Fibroblast of mammary gland (primary cell): ENCODE results near the gene GANAB.
"Not testable (repeated sequence)": the region's sequence is repeated elsewhere in the genome, so short reads cannot be mapped to it uniquely, and the experiment has no call there.

Source experiments
- DNase-seq: peaks from one replicate; pipeline ENCODE4 v3.0.0-alpha.2; 2010; ENCODE audit warnings: low read depth
- H3K4me3 ChIP-seq: 2 replicates; pipeline ENCODE4 v1.5.1; 2011; ENCODE audit warnings: low read depth, mild to moderate bottlenecking, low read length, moderate library complexity; ENCODE audit not compliant: control insufficient read depth
- CTCF ChIP-seq: conservative IDR thresholded peaks from 2 replicates; pipeline ENCODE4 v1.5.1; 2011; ENCODE audit warnings: low read depth, low read length, inconsistent platforms; ENCODE audit not compliant: control insufficient read depth, insufficient read depth

GANAB gene

GRCh38 chr11:62652161-62653006 is 6.0 kb upstream of the GANAB start:
- no peak for DNase-seq
- peak overlapping the region; percentile 85 for H3K4me3 ChIP-seq
- no peak for TF ChIP-seq CTCF

- not testable (repeated sequence) for H3K4me3 ChIP-seq, DNase-seq
Observed at GRCh38 chr11:62650283-62650682, 3.9 kb upstream of the GANAB start.

GRCh38 chr11:62649486-62649885 is 3.1 kb upstream of the GANAB start:
- DNase-seq = no peak
- no peak overlapping the region for H3K4me3 ChIP-seq
- TF ChIP-seq CTCF = no peak

GRCh38 chr11:62648967-62649364 is 2.6 kb upstream of the GANAB start:
- no peak for DNase-seq
- no peak for TF ChIP-seq CTCF
- H3K4me3 ChIP-seq = no peak overlapping the region

GRCh38 chr11:62648185-62648966 is 2.0 kb upstream of the GANAB start:
- no peak for TF ChIP-seq CTCF
- DNase-seq = no peak
- H3K4me3 ChIP-seq = no peak overlapping the region

GRCh38 chr11:62647609-62648005 is 1.2 kb upstream of the GANAB start:
- no peak for TF ChIP-seq CTCF
- no peak overlapping the region for H3K4me3 ChIP-seq
- DNase-seq = no peak
